Omental fat pad (tissue), 4 donors: ENCODE data around the gene FAM222B. TPM values are rescaled to one million over a fixed set of nuclear protein-coding genes. Genes with fewer than 3 reads are reported as not detected.
"Not testable (repeated sequence)": the region's sequence is repeated elsewhere in the genome, so short reads cannot be mapped to it uniquely, and the experiment has no call there.

Experiments used
- ATAC-seq: fragments of 150-250 bp; one replicate; pipeline ENCODE4 v1.9.1; 2016; ENCODE audit warnings: mild to moderate bottlenecking, moderate library complexity; ENCODE audit not compliant: low FRiP score
- DNase-seq: peaks from one replicate; pipeline ENCODE4 v3.0.0-alpha.2; 2019; ENCODE audit warnings: low spot score
- CTCF ChIP-seq, 3 donors: fragments of 450-650 bp; IDR thresholded peaks; one replicate each; pipeline ENCODE4 v1.5.1; 2016 to 2017; ENCODE audit warnings: antibody characterized with exemption in 3 of 3, mild to moderate bottlenecking in 3 of 3, moderate library complexity in 2 of 3
- total RNA-seq, 4 donors: library from RNA; depleted of rRNA; stranded (reverse); fragments of >200 nt; gene quantifications; one replicate each; pipeline ENCODE4 v1.1.0, GENCODE V29; 2016

Gene FAM222B
- total RNA-seq, 4 donors from 2014 or later: 12.2 to 19.0 (median 14.0) TPM

GRCh38 chr17:28788100-28788499 is 54.5 kb downstream of the FAM222B start:
- DNase-seq (no peak), ATAC-seq (no peak)
- TF ChIP-seq CTCF (IDR thresholded peaks at IDR 0.05): no peak

GRCh38 chr17:28783161-28783560 is 59.4 kb downstream of the FAM222B start:
- DNase-seq: no peak
- TF ChIP-seq CTCF (IDR thresholded peaks at IDR 0.05): no peak
- no peak for ATAC-seq

- not testable (repeated sequence) for DNase-seq, ATAC-seq
These were observed 63.0 kb downstream of the FAM222B start for GRCh38 chr17:28779601-28780000.

GRCh38 chr17:28777178-28777577 is 65.4 kb downstream of the FAM222B start:
- ATAC-seq: no peak
- no peak for DNase-seq
- TF ChIP-seq CTCF (IDR thresholded peaks at IDR 0.05): no peak

GRCh38 chr17:28774206-28774605 is 68.4 kb downstream of the FAM222B start:
- ATAC-seq: no peak
- no peak for DNase-seq
- TF ChIP-seq CTCF (IDR thresholded peaks at IDR 0.05): no peak

GRCh38 chr17:28773736-28774135 is 68.9 kb downstream of the FAM222B start:
- TF ChIP-seq CTCF (IDR thresholded peaks at IDR 0.05): no peak
- no peak for ATAC-seq
- DNase-seq: no peak

- no peak for TF ChIP-seq CTCF (IDR thresholded peaks at IDR 0.05)
- DNase-seq (no peak), ATAC-seq (no peak)
These were observed 77.6 kb downstream of the FAM222B start for GRCh38 chr17:28765038-28765437.

GRCh38 chr17:28763804-28764266 is 78.8 kb downstream of the FAM222B start:
- peak; percentile 39 for ATAC-seq
- peak; percentile 96 for DNase-seq
- TF ChIP-seq CTCF (IDR thresholded peaks at IDR 0.05): peak in 1 of 3 donors; percentile 75
